ENCODE results near the gene CDC14B.
"Not testable (repeated sequence)": the region's sequence is repeated elsewhere in the genome, so short reads cannot be mapped to it uniquely, and the experiment has no call there.

Gene CDC14B

DNA sequence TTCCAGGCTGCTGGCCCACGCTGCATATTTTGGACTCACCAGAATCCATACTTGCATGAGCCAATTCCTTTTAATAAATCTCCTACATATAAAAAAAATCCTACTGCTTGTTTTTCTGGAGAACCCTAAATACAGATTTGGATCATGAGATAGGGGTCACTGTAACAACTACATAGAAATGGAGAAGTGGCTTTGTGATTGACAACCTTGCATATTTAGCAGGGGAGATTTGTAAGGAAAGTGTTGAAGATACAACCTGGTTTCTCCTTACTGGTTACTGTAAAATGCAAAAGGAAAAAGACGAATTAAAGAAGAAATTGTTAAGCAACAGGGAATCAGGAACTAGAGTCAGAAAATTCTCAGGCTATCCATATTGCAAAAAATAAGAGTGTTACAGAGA, 94.9 kb downstream of the CDC14B start:
- no peak for DNase-seq

- DNase-seq = no peak
Measured at GRCh38 chr9:96524045-96524444, 95.6 kb downstream of the CDC14B start.

GRCh38 chr9:96523374-96523773, 96.3 kb downstream of the CDC14B start:
- no peak for DNase-seq

DNA sequence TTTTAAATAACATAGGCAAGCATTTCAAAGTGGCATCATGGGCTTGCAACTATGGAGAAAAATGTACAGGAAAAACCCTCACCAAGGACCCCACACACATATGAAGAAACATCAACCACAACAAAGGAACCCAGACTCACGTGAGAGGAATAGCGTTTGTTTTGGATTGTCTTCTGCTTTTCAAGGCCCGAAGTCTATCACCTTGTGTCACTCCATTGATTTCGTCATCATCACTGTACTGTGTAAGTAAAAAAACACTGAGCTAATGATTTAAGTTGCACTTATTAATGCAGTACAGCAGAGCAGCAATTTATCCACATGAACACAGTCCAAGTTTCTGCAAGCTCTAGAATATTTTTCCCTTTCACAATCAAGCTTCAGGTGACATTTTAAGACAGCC, 97.3 kb downstream of the CDC14B start:
- DNase-seq = no peak

GRCh38 chr9:96519787-96520186, 99.9 kb downstream of the CDC14B start:
- no peak for DNase-seq

GRCh38 chr9:96519095-96519494, 100.5 kb downstream of the CDC14B start:
- no peak for DNase-seq

GRCh38 chr9:96515621-96516470, 103.8 kb downstream of the CDC14B start:
- DNase-seq = no peak

GRCh38 chr9:96514800-96515158, 104.9 kb downstream of the CDC14B start:
- no peak for DNase-seq

- no peak for DNase-seq
Measured at GRCh38 chr9:96514108-96514799, 105.4 kb downstream of the CDC14B start.

GRCh38 chr9:96513622-96514021, 106.0 kb downstream of the CDC14B start:
- DNase-seq = no peak

DNA sequence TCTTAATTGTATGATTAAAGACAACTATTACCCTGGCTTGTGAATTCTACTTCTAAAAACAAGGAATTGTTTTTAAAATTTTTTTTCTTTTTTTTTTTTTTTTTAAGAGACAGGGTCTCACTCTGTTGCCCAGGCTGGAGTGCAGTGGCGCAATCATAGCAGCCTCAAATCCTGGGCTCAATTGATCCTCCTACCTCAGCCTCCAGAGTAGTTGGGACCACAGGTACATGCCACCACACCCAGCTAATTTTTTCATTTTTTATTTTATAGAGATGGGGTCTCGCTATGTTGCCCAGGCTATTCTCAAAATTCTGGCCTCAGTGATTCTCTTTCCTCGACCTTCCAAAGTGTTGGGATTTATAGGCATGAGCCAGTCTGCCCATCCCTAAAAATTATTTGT, 107.4 kb downstream of the CDC14B start:
- no peak for DNase-seq

GRCh38 chr9:96510258-96510657, 109.4 kb downstream of the CDC14B start:
- no peak for DNase-seq

GRCh38 chr9:96509848-96510247, 109.8 kb downstream of the CDC14B start:
- no peak for DNase-seq

DNA sequence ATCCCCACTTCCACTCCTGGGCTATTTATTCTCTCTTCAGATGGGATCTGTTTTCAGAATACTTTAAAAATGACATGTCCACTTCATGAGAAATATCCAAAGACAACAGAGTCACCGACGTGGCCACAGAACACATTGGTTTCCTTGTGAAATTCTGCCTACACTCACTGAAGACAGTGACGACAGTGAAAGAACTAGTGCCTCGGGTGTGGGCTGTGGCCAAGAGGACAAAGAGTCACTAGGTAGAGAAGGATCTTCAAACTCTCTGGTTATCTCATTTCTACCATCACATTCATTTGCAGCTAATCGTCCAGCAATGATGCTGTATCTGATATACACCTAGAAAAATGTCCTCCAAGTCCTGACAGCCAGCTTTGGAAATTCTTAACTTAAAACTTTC, 110.6 kb downstream of the CDC14B start:
- DNase-seq = no peak

- no peak for DNase-seq
Measured at GRCh38 chr9:96508227-96508940, 111.3 kb downstream of the CDC14B start.

GRCh38 chr9:96505316-96505991, 114.2 kb downstream of the CDC14B start:
- no peak for DNase-seq

DNA sequence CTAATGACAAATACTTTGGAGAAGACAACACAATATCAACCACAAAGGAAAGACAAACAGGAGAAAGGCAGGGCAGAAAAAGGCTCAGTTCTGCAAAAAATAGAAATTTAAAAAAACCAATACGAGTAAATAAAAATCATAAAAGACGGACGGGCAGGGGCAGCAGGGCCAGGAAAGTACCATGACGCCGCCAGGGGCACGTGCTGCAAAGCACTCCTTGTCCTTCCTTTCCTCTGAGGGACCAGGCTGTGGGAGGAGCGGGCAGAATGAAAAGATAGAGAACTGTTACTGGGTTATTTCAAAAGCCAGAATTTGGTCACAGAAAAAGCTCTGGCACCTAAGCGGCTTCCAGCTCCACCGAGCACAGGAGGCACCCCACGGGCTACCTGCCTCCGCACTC, 115.7 kb downstream of the CDC14B start:
- DNase-seq = no peak

DNA sequence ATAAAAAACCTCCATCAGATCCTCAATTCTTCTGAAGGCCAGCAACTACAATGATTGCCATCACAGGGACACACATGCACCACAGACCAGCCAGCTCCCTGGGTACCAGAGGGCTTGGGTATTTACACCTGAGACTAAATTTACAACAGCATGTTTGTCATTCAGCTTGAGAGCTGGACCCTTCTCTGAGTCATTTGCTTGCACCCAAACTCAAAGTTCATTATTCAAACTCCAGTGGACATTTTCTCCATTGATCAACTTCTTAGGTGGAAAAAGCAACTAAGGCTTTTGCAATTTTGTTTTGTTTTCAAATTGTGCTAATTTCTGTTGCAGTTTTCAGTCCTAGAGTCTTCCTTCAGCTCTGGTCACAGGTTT, 116.3 kb downstream of the CDC14B start:
- not testable (repeated sequence) for DNase-seq

DNA sequence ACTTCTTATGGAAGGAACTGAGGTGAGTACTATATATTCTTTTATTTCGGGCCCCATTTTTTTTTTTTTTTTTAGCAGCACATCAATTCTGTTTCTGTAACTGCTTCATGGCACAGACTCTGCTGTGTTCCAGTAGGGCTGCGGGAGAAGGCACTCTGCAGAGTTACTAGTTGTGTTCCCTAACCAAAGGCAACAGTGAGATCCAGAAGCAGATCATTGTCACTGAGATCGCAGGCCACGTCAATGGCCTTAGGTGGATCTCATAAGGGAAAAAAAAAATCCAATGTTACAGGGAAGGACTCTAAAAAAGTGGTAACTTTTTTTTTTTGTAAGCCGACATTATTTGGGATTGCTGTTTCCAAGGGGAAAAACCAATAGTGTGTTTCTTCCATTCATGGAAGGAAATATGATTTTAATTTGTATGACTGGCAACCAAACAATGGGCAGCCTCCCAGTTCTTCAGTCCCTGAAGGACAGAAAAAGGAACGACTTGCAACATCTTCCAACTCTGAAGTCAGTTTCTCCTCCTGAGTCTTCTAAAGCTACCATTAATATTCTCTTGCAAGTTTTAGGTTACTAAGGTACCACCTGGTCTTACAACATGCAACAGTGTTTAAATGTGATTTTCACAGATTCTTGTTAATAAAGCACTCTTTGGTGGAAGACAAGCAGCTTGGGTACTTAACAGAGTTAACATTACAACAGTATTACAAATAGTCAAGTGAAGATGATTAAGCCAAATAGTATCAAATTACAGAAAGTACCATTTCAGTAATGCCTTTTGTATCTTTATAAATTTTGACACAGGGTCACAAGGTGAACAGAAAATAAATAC, 116.9 kb downstream of the CDC14B start:
- DNase-seq = no peak

- no peak for DNase-seq
Measured at GRCh38 chr9:96501633-96502538, 117.8 kb downstream of the CDC14B start.
